Measurements from ENCODE around the gene HSPA12B. TPM values are rescaled to one million over a fixed set of nuclear protein-coding genes. Genes with fewer than 3 reads are reported as not detected.

Gene HSPA12B
- total and polyA plus RNA-seq, 9 of the 15 experiments (the other 6 are each of a cell fraction or from before 2014, with no cell fraction given) = 0.03 to 0.07 TPM; not detected in 7

DNA sequence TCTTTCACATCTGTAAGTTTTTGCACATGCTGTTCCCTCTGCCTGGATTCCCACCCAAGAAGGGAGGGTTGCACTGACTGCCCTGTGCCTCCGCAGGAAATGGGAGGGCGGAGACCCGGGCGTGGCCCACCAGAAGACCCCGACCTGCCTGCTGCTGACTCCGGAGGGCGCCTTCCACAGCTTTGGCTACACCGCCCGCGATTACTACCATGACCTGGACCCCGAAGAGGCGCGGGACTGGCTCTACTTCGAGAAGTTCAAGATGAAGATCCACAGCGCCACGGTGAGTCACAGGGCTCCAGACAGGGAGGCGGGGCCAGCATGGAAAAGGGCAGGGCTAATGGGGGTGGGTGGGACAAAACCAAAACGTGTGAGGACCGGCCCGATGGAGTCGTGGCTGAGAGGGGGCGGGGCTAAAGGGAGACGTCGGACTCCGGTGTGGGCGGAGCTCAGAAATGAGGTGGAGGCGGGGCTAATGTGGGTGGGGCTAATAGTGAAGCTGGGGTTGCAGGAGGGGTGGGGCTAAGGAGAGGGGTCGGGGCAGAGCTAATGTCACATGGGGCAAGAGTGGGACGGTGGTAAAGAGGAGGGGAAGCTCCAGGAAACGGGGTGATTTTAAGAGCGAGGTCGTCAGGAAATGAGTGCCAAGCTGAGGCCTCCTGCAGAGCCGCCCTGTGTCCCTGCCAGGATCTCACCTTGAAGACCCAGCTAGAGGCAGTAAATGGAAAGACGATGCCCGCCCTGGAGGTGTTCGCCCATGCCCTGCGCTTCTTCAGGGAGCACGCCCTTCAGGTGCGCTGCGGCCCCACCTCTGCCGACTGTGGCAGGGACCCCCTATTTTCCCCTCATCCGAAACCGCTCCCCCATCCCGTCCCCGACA, 12.6 kb downstream of the HSPA12B start (continued):
- TF ChIP-seq SP1 (CRISPR knock-in tag; IDR thresholded peaks at IDR 0.05) (peak; percentile 66; the same call in 1 of the 2 replicates), XRCC3 (IDR thresholded peaks at IDR 0.05) (no peak), BRD4 (IDR thresholded peaks at IDR 0.05) (no peak), POLR2G (IDR thresholded peaks at IDR 0.05; ENCODE audit: low read depth, low read length) (peak; percentile 74), CTBP1 (IDR thresholded peaks at IDR 0.05; ENCODE audit: borderline replicate concordance) (0 out of 2 replicates have a peak, but pooled peaks have one; percentile 32), ZNF263 (CRISPR knock-in tag; IDR thresholded peaks at IDR 0.05; ENCODE audit: borderline replicate concordance) (no peak)
- TF ChIP-seq, protein P1, sequence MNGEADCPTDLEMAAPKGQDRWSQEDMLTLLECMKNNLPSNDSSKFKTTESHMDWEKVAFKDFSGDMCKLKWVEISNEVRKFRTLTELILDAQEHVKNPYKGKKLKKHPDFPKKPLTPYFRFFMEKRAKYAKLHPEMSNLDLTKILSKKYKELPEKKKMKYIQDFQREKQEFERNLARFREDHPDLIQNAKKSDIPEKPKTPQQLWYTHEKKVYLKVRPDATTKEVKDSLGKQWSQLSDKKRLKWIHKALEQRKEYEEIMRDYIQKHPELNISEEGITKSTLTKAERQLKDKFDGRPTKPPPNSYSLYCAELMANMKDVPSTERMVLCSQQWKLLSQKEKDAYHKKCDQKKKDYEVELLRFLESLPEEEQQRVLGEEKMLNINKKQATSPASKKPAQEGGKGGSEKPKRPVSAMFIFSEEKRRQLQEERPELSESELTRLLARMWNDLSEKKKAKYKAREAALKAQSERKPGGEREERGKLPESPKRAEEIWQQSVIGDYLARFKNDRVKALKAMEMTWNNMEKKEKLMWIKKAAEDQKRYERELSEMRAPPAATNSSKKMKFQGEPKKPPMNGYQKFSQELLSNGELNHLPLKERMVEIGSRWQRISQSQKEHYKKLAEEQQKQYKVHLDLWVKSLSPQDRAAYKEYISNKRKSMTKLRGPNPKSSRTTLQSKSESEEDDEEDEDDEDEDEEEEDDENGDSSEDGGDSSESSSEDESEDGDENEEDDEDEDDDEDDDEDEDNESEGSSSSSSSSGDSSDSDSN (IDR thresholded peaks at IDR 0.05; ENCODE audit: borderline replicate concordance in 1 of 2, low read depth in 2 of 2, low read length in 2 of 2) = no peak
- TF ChIP-seq, protein P2, sequence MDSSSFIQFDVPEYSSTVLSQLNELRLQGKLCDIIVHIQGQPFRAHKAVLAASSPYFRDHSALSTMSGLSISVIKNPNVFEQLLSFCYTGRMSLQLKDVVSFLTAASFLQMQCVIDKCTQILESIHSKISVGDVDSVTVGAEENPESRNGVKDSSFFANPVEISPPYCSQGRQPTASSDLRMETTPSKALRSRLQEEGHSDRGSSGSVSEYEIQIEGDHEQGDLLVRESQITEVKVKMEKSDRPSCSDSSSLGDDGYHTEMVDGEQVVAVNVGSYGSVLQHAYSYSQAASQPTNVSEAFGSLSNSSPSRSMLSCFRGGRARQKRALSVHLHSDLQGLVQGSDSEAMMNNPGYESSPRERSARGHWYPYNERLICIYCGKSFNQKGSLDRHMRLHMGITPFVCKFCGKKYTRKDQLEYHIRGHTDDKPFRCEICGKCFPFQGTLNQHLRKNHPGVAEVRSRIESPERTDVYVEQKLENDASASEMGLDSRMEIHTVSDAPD (CRISPR knock-in tag; IDR thresholded peaks at IDR 0.05) = no peak

All from K562 (cell line).